Mesodermal cell (in vitro differentiated cells): Measurements from ENCODE around the gene C1orf53.
"Not testable (repeated sequence)": the region's sequence is repeated elsewhere in the genome, so short reads cannot be mapped to it uniquely, and the experiment has no call there.

Source experiments
- H3K27ac ChIP-seq: 2 replicates; pipeline ENCODE4 v1.7.0; 2013; ENCODE audit warnings: mild to moderate bottlenecking, low read depth, low read length, moderate library complexity; ENCODE audit not compliant: severe bottlenecking
- H3K36me3 ChIP-seq: 2 replicates; pipeline ENCODE4 v1.7.1; 2013; ENCODE audit warnings: mild to moderate bottlenecking, low read length, moderate library complexity; ENCODE audit not compliant: control insufficient read depth, insufficient read depth
- H3K4me1 ChIP-seq: one replicate; pipeline ENCODE4 v1.7.1; 2013; ENCODE audit warnings: mild to moderate bottlenecking, low read length; ENCODE audit not compliant: insufficient read depth, control insufficient read depth, poor library complexity, severe bottlenecking
- H3K4me3 ChIP-seq: 2 replicates; pipeline ENCODE4 v1.7.0; 2013; ENCODE audit warnings: low read length, control low read depth, mild to moderate bottlenecking; ENCODE audit not compliant: insufficient read depth, poor library complexity, severe bottlenecking; ENCODE audit errors: extremely low read depth
- H3K9me3 ChIP-seq: 2 replicates; pipeline ENCODE4 v1.7.1; 2013; ENCODE audit warnings: mild to moderate bottlenecking, low read length, moderate library complexity; ENCODE audit not compliant: control insufficient read depth
- WGBS, 2 experiments: methylation state at CpG; one replicate each; pipeline ENCODE4 v1.1.5; 2013; ENCODE audit warnings: missing lambda C conversion rate in 2 of 2; ENCODE audit not compliant: insufficient coverage in 2 of 2; 5-methylcytosine and 5-hydroxymethylcytosine counted together

Gene C1orf53

DNA sequence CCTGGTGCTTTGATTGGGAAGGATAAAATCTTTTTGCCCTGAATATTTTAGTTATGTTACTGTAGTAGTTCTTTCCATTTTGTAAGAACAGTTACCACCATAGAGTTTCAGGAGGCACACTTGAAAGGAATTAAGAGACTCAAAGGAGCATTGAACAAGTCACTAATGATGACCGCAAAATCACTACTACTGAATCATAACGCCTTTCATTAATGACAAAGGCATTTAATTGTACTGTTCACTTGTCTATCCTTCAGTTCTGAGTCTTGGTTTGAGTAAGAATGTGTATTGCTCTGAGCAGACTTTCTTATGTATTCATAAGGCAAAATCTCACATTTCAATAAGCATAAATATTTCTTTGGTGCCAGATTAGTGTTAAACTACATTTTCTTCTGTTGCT is 39.6 kb downstream of the C1orf53 start:
- H3K9me3 ChIP-seq = no peaks in the 10 kb centered on the region
- WGBS, 2 experiments = no CpG with 5 or more reads among the region's 2 CpGs

DNA sequence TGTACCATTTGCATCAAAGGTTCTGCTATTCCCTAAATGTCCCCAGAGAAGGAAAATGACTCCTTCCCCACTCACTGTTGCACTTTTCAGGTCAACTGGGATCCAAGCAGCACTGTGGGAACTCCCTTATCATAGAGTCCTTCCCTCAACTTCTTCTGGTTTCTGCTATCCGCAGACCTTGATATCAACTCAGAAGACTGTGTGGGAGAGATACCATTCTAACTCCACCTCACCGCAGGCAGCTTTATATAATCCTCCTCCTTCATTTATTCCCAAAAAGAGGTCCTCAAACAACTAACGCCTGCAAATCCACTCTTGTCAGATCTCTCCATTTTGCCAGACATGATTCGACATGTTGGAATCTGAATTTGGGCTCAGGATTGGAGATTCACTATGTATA is 42.1 kb downstream of the C1orf53 start:
- 80 to 100% methylated on average over 1 of the region's 4 CpGs for WGBS, 2 experiments
- no peak overlapping the region for H3K27ac ChIP-seq
- no peaks in the 10 kb centered on the region for H3K4me1 ChIP-seq
- H3K9me3 ChIP-seq = no peaks in the 10 kb centered on the region
- H3K4me3 ChIP-seq = no peak overlapping the region
- no peaks in the 10 kb centered on the region for H3K36me3 ChIP-seq

More for the DNA sequence above, 39.6 kb downstream of the C1orf53 start:
- no peak overlapping the region for H3K27ac ChIP-seq
- no peaks in the 10 kb centered on the region for H3K36me3 ChIP-seq
- H3K4me3 ChIP-seq = no peak overlapping the region
- no peaks in the 10 kb centered on the region for H3K4me1 ChIP-seq

DNA sequence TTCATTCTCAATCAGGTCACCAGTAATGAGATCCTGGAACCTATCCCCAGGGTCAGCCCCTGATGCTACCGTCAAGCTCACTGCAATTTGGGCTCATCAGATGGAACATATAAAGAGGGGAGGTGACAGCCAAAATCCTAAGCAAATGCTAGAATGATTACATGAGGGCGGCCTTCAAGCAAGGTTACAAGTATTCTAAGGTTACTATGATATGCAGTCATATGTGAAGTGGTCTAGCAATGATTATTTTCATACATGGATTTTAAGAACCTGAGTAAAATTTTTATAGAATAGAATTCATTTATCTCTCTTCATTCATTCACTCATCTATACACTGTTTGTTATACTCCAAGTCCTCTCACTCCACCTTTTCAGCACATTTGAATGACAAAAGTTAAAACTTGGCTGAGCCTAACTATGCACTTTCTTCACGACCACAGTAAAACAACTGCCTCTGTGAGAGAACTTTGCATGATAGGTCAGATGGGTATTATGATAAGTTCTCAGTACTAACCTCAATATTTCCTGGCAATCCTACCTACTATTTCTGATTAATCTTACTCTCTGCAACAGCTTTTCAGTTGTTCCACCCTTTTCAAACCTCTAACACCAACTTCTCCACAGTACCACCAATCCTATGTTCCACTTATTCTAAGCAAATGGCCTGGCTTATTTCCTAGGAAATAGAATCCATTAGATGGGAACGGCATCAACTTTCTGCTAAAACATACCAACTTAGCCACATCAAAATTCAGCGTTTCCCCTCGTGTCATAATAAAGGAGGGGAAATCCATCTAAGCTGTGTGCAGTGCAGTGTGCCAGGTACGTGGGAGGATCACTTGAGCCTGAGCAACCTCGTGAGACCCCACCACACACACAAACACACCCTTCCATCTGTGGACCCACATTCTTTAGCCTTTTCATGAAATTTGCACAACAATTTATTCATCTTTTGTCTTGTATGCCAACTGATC is 46.8 kb downstream of the C1orf53 start:
- Histone ChIP-seq H3K4me3 (no peak overlapping the region), H3K27ac (no peak overlapping the region), H3K4me1 (no peaks in the 10 kb centered on the region), H3K36me3 (no peaks in the 10 kb centered on the region), H3K9me3 (no peaks in the 10 kb centered on the region)
- WGBS, 2 experiments = 71 to 86% methylated on average over 2 to 3 of the region's 8 CpGs

DNA sequence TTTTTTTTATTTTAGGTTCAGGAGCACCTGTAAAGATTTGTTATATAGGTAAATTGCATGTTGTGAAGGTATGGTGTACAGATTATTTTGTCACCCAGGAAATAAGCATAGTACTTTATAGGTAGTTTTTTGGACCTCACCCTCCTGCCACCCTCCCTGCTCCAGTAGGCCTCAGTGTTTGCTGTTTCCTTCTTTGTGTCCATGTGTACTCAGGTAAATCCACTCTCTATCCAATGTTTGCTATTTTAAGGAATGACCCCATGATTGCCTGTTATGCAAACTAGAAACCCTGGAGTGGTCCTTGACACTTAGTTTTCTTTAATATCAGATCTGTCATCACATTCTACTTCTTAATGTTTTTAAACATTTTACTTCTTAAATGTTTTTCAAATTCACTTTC is 48.7 kb downstream of the C1orf53 start:
- Histone ChIP-seq H3K4me1 (no peaks in the 10 kb centered on the region), H3K9me3 (no peaks in the 10 kb centered on the region), H3K27ac (no peak overlapping the region), H3K36me3 (no peaks in the 10 kb centered on the region), H3K4me3 (no peak overlapping the region)

DNA sequence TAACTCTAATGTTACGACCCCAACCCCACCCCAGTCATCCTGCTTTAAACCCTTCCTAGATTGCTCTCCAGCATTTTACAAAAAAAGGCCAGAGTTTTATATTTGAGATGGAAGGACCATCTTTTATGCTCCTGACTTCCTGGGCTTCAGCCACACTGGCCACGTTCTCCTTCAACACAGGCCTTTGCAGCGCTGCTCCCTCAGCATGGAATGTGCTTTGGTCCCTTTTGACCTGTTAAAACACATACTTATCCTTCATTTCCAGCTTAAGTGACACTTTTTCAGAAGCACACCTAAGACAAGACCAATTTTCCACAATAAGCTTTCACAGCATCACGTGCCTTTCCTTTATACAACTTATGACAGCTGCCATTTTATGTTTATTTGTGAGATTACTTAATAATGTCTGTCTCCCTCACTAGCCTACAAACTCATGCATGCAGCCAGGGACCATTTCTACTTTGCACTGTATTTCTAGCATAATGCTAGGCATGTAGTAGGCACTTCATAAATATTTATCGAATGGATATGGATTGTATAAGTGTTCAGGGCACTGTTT is 49.3 kb downstream of the C1orf53 start:
- Histone ChIP-seq H3K36me3 (no peaks in the 10 kb centered on the region), H3K4me3 (no peak overlapping the region), H3K27ac (no peak overlapping the region), H3K4me1 (no peaks in the 10 kb centered on the region), H3K9me3 (no peaks in the 10 kb centered on the region)
- WGBS, 2 experiments = 88% methylated on average over 2 of the region's 5 CpGs; no CpG with 5 or more reads in 1 of the 2 experiments

DNA sequence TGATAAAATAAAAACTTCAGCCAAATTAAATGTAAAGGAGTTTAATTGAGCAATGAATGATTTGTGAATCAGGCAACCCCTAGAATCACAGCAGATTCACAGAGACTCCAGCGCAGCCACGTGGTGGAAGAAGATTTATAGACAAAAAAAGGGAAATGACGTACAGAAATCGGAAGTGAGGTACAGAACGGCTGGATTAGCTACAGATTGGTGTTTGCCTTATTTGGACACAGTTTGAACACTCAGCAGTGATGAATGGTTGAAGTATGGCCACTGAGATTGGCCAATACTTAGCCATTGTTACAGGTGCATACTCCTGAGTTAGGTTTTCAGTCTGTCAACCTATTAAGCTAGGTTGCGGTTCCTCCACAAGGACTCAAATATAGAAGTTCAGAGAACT is 51.0 kb downstream of the C1orf53 start:
- H3K9me3 ChIP-seq, H3K36me3 ChIP-seq, H3K27ac ChIP-seq, H3K4me3 ChIP-seq, H3K4me1 ChIP-seq: not testable (repeated sequence)
- WGBS, 2 experiments = 84 to 87% methylated on average over 4 to 6 of the region's 6 CpGs

DNA sequence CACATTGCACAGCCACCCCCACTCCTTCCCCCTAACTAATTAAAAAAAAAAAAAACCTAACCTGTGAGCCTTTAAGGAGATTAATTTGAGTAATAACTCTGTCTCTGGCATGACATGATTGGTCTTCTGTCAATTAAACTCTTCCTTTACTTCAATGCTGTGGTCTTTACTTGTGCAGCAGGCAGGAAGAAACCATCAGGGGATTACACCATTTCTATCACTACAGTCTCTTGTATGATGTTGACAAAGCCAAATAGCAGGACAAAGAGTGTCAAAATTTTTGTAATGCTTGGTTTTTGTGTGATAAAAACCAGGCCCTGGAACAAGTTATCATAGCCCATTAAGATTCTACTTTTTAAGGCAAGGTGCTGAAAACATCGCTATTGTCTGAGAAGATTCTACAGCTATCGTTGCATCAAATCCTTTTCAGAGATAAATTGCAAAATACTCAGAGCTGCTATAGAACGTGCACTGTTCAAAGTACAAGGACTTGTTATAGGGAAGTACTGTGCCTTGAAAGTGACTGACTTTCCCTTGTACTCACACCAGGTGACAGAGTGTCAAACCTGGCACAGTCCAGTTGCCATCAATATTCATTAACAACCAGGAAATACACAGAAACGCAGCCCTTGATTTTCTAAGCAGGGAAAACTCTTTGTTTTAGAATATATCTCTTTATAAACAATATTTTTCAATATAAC is 52.4 kb downstream of the C1orf53 start:
- Histone ChIP-seq H3K36me3 (no peaks in the 10 kb centered on the region), H3K27ac (no peak overlapping the region), H3K4me1 (no peaks in the 10 kb centered on the region), H3K4me3 (no peak overlapping the region), H3K9me3 (no peaks in the 10 kb centered on the region)
- 94 to 100% methylated on average over 1 to 2 of the region's 4 CpGs for WGBS, 2 experiments

DNA sequence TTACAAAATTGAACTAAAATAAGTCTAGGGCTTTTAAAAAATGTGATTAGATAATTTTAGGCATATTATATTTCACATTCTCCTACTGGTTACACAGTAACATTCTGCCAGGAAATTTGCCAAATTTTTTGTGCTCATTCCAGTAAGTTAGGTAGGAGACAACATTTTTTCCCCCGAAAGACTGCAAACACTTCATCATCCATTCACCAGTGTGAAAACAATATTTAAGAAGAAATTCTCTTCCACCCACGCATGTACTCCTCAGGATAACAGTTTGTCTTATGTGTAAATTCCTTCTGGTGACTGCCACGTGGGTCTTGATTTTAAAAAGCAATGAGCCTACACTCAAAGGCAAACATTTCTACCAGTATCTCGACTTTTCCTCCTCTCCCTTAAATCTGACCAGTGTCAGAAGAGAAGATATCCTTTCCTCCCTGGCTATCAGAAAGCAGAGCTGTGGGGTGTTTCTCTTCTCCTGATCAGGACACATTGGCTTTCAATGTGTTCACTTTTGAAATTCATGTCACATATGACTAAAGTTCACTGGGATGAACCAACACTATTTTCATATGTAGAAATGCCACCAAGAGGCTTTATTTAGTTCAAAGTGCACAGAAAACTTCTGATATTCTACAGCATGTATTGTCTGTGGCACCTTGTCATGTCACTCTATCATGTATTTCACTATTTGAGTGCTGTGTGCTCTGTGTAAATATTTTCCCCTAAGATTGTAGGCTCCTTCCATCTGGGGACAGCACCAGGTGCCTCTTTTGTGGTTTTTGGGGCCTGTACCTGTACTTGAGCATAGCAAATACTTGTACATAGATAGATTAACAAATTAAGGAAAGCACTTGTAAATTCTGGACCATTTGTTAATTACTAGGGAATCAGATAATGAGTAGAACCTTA is 53.3 kb downstream of the C1orf53 start:
- Histone ChIP-seq H3K27ac (no peak overlapping the region), H3K4me1 (no peaks in the 10 kb centered on the region), H3K36me3 (no peaks in the 10 kb centered on the region), H3K4me3 (no peak overlapping the region), H3K9me3 (no peaks in the 10 kb centered on the region)
- 79 to 87% methylated on average over 3 of the region's 4 CpGs for WGBS, 2 experiments
